HG02852 (cell line): Measurements from ENCODE around the gene SLC2A9.

ENCODE experiments used
- ATAC-seq: cut with Tn5 transposase; IDR thresholded peaks from one replicate; pipeline ENCODE4 v1.9.1; 2021; ENCODE audit warnings: mild to moderate bottlenecking, moderate library complexity; ENCODE audit not compliant: unreplicated experiment

SLC2A9 gene

GRCh38 chr4:10046471-10046870 is 25.2 kb upstream of the SLC2A9 start:
- ATAC-seq, result no peak

- no peak for ATAC-seq
Observed at GRCh38 chr4:10045481-10045880, 24.2 kb upstream of the SLC2A9 start.

DNA sequence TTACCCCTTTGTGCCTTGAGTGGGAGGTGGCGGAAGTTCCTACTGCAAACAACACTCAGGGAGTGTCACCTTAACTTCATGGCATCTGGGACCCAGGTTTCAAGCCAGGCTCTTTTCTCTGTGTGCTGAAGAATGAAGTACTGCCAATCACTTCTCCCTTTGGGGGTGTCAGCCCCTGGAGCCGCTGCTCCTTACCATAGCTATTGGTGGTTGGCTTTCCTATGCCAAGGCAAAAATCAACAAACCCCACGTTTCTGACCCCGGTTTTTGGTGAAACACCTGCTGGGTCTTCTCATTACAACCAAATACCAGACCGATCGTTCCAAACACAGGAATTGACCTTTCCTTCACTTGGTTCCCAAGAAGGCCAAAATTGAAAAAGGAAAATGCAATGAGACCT is 19.7 kb upstream of the SLC2A9 start:
- no peak for ATAC-seq

DNA sequence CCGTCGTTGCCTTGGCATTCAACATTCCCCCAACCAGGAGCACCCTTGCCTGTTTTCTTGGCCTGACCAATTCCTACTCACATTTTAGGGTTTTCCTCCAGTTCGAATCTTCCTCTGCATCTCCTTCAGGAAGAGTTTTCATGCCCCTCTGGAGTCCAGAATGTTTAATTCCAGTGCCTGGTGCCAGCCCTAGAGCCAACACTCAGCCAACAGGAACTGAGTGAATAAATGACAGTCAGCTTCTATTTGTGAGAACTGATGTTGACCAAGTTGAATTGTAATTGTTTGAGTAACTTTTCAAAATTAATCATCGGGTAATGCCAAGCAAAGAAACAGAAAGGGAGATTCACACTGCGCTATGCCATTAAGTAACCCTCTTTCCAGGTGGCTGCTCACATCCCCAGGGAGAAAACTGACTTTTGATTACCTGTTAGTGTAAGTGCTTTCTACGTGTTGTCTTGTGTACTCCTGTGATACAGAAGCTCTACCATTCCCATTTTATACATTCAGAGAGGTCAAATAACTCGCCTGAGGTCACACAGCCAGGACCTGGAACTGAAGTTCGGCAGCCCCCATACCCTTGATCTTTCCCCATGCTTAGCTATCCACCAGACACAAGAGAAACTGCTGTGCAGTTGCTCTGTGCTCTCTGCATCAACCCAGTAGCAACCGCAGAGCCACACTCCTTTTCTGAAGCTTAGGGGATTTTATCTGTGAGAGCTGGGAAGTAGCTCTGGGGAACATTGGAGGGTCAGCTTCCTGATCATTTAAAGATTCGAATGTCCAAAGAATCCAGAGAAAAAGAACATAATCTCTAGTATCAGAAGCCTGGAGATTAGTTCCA is 19.0 kb upstream of the SLC2A9 start:
- no peak for ATAC-seq

GRCh38 chr4:10036807-10037342 is 15.6 kb upstream of the SLC2A9 start:
- no peak for ATAC-seq

GRCh38 chr4:10035130-10035529 is 13.8 kb upstream of the SLC2A9 start:
- no peak for ATAC-seq

DNA sequence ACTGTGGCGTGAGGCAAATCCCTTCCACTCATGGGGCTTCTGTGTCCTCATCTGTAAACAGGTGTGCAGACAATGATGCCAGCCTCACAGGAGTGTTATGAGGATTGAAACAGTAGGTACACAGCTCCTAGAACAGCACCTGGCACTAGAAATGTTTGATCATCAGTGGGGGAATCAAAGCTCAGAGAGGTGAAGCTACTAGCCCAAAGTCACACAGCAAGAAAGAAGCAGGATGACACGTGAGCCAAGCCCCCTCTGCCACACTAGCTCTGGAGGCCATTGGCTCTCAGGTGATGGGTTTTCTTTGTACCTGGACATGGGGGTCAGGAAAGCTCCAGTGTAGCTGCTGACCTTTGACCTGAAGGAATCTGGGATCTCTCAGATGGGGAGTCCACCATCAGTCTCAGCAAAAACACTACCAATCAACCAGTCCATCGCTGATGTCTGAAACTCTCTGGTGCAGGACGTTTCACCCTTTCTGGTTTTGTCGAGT is 13.4 kb upstream of the SLC2A9 start:
- ATAC-seq, result no peak

- no peak for ATAC-seq
Observed at GRCh38 chr4:10034136-10034535, 12.8 kb upstream of the SLC2A9 start.

DNA sequence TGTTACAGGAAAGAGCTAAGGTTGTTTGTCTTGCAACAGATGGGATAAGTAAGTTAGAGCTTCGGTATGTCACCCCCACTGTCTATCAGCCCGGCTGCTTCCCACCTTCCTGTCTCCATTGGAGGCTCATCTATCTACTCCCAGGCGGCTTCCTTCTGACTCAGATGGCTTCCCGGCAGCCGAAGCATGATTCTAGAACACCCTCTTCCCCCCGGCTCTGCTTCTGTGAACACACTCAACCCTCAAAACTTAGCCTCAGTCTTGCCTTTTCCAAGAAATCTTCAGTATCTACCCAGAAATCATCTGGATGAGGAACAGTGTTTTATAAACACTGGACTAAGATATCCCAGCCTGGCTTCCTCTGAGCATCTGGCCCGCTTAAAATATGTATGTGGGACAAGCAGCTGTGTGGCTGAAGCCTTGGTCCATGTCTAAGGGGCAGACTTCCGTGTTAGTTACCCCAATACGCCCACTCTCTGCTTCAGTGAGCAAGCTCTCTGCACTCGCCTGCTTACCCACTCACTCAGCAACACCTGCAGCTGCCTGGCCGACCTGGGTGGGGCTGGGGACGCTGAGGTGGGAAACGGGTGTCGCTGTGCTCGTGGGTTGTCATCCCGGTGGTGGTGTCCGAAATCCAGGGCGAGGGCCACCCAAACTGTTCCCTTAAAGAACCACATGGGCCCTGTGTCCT is 12.0 kb upstream of the SLC2A9 start:
- peak; percentile 75 for ATAC-seq

DNA sequence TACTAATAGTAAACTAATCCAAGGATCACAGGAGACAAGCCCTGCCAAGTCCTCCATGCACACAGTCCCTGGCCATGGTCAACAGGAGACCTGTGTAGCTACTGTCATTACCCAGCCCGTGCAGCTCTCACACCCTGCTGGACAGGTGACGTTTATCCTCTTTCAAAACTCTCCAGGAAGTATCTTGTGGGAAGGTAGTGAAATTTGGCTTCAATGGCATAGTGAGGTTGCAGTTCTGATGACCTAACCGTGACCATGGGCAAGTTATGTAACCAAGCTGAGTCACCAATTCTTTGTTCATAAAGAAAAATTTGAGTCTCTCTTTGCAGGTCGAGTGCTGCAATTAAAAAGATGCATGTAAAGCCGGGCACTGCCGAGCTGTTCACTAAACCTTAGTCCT is 11.3 kb upstream of the SLC2A9 start:
- ATAC-seq, result no peak

DNA sequence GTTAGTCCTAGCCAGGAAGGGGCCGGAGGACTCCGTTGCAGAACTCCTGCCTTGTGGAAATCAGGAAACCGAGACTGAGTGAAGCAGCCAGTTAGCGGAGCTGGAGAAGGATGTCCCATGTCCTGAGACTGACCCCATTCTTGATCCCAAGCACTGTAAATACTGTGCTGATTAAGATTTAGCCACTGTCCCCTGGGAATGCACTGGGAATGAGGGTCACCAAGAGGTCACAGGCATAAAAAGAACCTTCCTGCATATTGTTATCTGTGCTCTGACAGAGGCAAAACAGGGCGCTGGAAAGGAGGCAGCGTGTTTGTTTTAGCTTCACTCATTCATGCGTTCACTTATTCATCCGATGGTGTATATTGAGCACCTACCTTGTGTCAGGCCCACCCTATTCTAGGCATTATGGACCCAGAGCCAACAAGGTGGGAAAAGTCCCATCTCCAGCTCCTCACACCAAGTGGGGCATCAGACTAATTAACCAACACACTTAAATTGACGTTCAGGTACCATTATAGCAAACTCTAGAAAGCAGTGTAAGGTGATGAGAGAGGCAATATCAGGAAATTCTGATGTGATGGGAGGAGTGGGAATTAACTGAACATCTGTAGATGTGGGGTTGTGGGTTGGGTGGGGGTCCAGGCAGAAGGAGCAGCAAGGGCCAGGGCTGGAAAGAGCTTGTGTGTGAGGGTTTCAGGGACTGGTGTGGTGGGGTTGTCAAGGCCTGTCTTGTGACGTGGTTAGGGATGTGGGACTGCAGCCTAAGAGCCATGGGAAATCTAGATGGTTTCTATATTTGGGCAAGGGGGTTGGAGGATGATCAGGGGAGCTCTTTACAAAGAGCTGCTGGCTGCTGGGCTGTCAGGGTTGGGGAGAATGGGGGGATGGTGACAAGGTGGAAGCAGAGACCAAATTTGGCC is 10.6 kb upstream of the SLC2A9 start:
- no peak for ATAC-seq

DNA sequence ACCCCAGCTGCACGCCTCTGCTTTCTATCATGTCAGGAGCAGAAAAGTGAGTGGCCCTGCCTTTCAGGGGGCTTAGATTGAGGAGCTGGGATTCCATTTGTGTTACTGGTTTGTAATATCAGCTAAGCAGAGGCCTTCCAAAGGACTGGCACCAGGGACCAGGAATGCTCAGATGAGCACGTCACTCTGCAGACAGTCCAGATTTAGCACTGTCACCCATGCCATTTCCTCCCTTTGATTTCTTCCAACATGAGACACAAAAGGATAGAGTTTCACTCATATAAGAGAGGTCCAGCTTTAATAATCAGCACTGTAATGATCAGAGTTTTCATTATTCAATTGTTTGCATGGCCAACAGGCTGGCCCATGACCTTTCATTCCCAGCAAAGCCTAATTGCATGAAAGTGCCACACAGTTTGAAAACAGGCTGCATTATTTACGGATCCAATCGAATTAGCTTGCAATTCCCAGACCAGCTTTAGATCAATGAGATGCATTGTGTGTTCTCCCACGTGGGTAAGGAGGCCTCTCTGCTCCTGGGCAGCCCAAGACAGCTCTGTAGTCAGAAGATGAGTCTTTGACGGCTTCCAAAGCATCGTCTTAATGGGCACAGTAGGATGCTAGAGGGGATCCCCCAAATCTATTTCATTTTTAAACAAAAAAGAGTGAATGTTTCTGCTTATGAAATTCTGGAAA is 9.8 kb upstream of the SLC2A9 start:
- ATAC-seq, result no peak

GRCh38 chr4:10029403-10029802 is 8.1 kb upstream of the SLC2A9 start:
- ATAC-seq, result no peak

DNA sequence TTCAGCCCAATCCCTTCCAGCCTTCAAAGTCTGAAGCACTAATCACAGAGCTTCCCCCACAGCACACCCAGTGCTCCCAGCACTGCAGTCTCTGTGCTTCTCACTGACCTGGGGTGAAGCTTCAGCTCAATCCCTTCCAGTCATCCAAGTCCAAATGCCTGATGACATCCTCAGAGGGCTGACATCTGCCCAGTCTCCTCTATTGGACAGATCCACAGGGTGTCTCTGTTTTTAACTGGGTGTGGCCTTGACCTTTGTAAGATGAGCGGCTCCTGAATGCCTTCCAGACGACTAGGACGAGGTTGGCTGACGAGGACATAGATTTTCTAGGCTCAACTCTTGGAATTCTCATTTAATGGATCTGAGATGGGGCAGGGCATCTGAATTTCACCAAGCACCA is 7.6 kb upstream of the SLC2A9 start:
- ATAC-seq, result no peak

GRCh38 chr4:10026485-10026884 is 5.2 kb upstream of the SLC2A9 start:
- ATAC-seq, result no peak

- no peak for ATAC-seq
Observed at GRCh38 chr4:10025230-10025806, 4.0 kb upstream of the SLC2A9 start.

DNA sequence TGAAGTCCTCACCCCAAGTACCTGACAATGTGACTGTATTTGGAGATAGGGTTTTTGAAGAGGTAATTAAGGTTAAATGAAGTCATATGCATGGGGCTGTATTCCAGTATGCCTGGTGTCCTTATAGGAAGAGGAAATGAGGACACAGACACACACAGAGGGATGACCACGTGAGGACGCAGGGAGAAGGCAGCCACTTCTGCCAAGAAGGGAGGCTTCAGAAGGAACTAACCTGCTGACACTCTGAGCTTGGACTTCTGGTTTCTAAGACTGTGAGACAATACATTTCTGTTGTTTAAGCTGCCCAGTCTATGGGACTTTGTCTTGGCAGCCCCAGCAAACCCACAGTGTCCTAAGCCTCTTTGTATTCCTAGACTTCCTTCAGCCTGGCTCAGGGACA is 3.0 kb upstream of the SLC2A9 start:
- ATAC-seq, result no peak

GRCh38 chr4:10023806-10024205 is 2.5 kb upstream of the SLC2A9 start:
- no peak for ATAC-seq

DNA sequence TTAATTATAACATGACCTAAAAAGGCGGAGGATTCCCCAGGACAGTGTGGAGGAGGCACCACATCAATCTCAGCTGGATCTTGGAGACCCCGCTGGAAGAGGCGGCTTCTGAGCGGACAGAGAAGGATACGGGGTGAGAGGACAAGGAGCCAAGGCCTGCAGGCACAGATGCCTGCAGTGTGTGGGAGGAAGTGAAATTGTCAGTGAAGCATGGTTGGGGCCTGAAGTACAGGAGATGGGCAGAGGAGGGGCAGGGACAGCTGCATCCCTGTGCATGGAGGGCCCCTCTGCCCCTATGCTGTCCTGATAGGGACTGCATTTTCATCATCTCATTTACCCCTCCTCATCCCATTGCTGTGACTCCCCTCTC is 1.7 kb upstream of the SLC2A9 start:
- no peak for ATAC-seq
